Stimulated activated naive CD8-positive, alpha-beta T cell treated with anti-CD3 and anti-CD28 coated beads, Interleukin-15, Interleukin-2, amounts not matched to agents 100 U/mL and 50 U/mL, for 24 hours (primary cell): Measurements from ENCODE around the gene ECT2L.
"Not testable (repeated sequence)": the region's sequence is repeated elsewhere in the genome, so short reads cannot be mapped to it uniquely, and the experiment has no call there.

ENCODE experiments used
- ATAC-seq: fragments of 150-1000 bp; cut with Tn5 transposase; one replicate; pipeline ENCODE4 v1.10.0; 2021
- DNase-seq: peaks from one replicate; pipeline ENCODE4 v3.0.0; 2021

ECT2L gene

DNA sequence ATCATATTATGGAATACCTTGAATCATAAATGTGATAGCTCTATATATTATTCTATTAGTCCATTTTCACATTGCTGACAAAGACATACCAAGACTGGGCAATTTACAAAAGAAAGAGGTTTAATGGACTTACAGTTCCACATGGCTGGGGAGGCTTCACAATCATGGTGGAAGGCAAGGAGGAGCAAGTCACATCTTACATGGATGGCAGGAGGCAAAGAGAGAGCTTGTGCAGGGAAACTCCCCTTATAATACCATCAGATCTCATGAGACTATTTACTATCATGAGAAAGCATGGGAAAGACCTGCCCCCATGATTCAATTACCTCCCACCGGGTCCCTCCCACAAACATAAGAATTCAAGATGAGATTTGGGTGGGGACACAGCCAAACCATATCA is 141.0 kb downstream of the ECT2L start:
- not testable (repeated sequence) for DNase-seq, ATAC-seq

DNA sequence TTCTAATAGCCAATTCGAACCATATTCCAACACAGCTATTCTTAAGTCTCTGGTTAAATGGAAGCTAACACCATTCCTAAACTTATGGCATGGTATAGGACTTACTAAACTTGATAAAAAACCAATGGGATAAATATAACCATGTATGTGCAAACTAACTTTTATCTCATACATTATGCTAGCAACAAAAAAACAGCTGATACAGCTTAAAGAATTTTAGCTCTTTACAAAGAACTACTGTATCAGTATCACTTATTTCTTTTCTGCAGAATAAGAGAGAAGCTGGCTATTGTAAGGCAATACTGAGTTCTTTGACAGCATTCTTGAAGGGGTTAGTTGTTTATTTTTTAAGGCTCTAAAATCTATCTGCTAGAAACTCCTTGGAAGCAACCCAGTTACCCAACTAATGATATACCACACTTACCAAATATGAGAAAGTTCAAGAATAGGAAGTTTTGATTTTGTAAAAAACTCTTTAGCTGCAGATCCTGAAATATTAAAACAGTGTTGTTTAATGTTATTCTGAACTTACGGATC is 147.3 kb downstream of the ECT2L start:
- ATAC-seq = no peak

DNA sequence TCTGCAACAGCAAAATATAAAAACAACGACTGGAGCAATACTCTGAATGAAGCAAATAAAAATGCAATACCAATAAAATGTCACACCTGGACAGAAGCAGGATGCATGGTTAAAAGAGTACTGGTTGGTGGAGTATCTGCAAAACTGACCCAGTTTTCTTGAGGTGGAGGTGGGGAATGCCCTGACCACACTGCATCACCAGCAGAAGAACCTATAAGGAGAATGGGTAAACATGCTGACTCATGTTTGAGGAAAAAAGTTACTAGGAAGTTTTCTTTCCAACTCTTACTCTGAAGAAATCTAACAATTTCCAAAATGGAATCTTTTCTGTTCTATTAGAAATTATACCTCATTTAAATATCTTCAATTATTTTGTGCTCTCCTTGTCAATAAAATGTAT is 148.5 kb downstream of the ECT2L start:
- DNase-seq (peak; percentile 17), ATAC-seq (no peak)

More for the DNA sequence above, 147.3 kb downstream of the ECT2L start:
- no peak for DNase-seq

DNA sequence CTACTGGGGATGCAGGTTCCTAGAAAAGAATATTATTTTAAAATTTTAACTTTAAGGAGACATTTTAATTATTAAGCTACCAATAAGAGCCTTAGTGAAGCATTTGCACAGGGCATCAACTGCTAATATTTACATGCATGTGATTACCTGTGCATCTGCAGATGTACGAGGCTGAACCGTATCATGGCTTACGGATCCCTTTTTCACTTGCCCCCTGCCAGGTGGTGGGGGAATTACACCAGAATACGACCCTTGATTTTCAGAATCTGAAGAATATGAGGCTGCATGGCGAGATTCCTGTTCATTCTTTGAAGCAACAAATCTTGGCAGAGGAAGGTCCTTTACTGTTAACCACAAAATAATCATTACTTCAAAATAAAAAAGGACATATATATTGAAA is 149.5 kb downstream of the ECT2L start:
- ATAC-seq = no peak
- peak; percentile 7 for DNase-seq

DNA sequence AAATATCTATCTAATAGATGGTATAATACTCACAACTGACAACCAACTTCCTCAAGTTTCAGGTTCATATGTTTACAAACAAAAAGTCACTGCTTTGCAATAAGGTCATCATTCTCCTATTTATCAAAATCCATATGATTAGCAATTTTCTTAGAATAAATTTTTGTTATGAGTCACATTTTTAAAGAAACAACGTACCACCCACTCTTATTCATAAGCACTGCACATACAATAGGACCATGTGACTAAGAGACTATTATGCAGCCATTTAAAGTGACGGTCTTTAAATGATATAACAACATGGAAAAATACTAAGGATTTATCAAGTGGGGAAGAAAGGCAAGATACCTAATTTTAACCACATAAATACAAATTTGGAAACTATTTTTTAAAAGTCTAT is 152.1 kb downstream of the ECT2L start:
- no peak for ATAC-seq
- no peak for DNase-seq

DNA sequence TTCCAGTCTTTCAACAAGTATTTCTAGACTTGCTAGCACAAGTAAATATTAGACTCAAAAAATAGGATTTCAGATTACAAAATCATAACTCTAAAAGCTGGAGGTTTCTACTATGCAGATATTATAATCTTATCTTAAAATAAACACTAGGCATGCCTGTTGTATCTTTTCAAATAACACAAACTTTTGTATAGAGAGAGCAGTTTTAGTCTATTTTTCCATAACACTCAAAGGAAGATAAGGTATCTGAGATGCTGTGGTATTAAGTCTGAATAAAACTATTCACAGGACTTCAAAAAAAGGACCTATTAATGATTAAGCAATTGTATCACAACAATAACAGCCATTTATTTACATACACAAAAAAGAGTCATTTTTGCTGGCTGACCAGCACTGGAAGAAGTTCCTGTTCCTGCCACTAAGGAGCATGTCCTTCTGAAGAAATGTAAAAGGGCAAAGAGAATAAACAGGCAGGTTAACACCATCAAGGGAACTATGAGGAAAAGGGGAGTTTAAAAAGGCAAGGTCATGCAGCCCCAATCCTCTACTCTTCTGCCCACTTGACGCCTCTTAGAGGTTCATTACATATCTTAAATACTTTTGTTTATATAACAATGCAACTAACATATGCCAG is 152.8 kb downstream of the ECT2L start:
- no peak for ATAC-seq
- DNase-seq = no peak

DNA sequence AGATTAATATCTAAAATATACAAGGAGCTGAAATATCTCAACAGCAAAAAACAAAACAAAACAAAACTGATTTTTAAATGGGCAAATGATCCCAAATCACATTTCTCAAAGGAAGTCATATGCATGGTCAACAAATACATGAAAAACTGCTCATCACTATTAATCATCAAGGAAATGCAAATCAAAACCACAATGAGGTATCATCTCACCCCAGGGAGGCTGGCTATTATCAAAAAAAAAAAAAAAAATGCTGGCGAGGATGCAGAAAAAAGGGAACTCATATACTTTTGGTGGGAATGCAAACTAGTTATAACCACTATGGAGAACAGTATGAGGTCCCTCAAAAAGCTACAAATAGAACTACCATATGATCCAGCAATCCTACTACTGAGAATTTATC is 157.6 kb downstream of the ECT2L start:
- ATAC-seq = no peak

More for the DNA sequence above, 157.6 kb downstream of the ECT2L start:
- DNase-seq = no peak
